Neural cell (in vitro differentiated cells): Measurements from ENCODE around the gene DDA1. TPM values are rescaled to one million over a fixed set of nuclear protein-coding genes. Genes with fewer than 3 reads are reported as not detected.
A peak's percentile ranks its signal among the peaks of the same experiment; 100 is the strongest.

Source experiments
- H2AFZ ChIP-seq: fragments of 200-600, 300-800 bp; sonication (generic), shearing (Covaris generic); 2 replicates; pipeline ENCODE4 v1.6.0; 2014; ENCODE audit warnings: low read depth, mild to moderate bottlenecking, antibody characterized with exemption, low read length, moderate library complexity
- H3F3A ChIP-seq: fragments of 200-600 bp; shearing (Covaris generic); 2 replicates; pipeline ENCODE4 v1.6.1; 2016; ENCODE audit warnings: mild to moderate bottlenecking, moderate library complexity, mixed read lengths, antibody characterized with exemption, low read length; ENCODE audit not compliant: insufficient read depth, poor library complexity, severe bottlenecking
- H3K27ac ChIP-seq: fragments of 200-600, 300-800 bp; sonication (generic), shearing (Covaris generic); 2 replicates; pipeline ENCODE4 v1.5.1; 2014; ENCODE audit warnings: mild to moderate bottlenecking, low read length, moderate library complexity
- H3K27me3 ChIP-seq: fragments of 300-800, 200-600 bp; sonication (generic), shearing (Covaris generic); 2 replicates; pipeline ENCODE4 v1.6.0; 2014; ENCODE audit warnings: mild to moderate bottlenecking, low read depth, low read length, moderate library complexity; ENCODE audit not compliant: insufficient read depth
- H3K36me3 ChIP-seq: fragments of 300-800, 200-600 bp; sonication (generic), shearing (Covaris generic); 2 replicates; pipeline ENCODE4 v1.5.1; 2014; ENCODE audit warnings: mild to moderate bottlenecking, antibody characterized with exemption, low read length, moderate library complexity; ENCODE audit not compliant: insufficient read depth
- H3K4me2 ChIP-seq: fragments of 300-800, 200-600 bp; sonication (generic), shearing (Covaris generic); 2 replicates; pipeline ENCODE4 v1.6.0; 2014; ENCODE audit warnings: mild to moderate bottlenecking, low read length
- H3K4me3 ChIP-seq: fragments of 300-800, 200-600 bp; sonication (generic), shearing (Covaris generic); 2 replicates; pipeline ENCODE4 v1.5.1; 2014; ENCODE audit warnings: mild to moderate bottlenecking, low read length, moderate library complexity
- H3K79me2 ChIP-seq: fragments of 200-600 bp; shearing (Covaris generic); replicated peaks from 2 replicates; pipeline ENCODE4 v1.6.0; 2014; ENCODE audit warnings: mild to moderate bottlenecking, low read length, moderate library complexity; ENCODE audit not compliant: insufficient read depth
- H3K9ac ChIP-seq: fragments of 300-800, 200-600 bp; sonication (generic), shearing (Covaris generic); 2 replicates; pipeline ENCODE4 v1.6.1; 2016; ENCODE audit warnings: mild to moderate bottlenecking, low read length, mixed read lengths
- H3K9me2 ChIP-seq: fragments of 200-600 bp; shearing (Covaris generic); 2 replicates; pipeline ENCODE4 v1.6.1; 2016; ENCODE audit warnings: mild to moderate bottlenecking, low read length, mixed read lengths; ENCODE audit not compliant: insufficient read depth
- H3K9me3 ChIP-seq: fragments of 200-600, 300-800 bp; sonication (generic), shearing (Covaris generic); 2 replicates; pipeline ENCODE4 v1.6.1; 2016; ENCODE audit warnings: mild to moderate bottlenecking, mixed run types, low read length, moderate library complexity, mixed read lengths
- H4K20me1 ChIP-seq: fragments of 200-600 bp; shearing (Covaris generic); 2 replicates; pipeline ENCODE4 v1.6.1; 2016; ENCODE audit warnings: mild to moderate bottlenecking, mixed run types; ENCODE audit not compliant: insufficient read depth
- CTCF ChIP-seq: fragments of 450-650 bp; IDR thresholded peaks from 2 replicates; pipeline ENCODE4 v1.5.1; 2014; ENCODE audit warnings: antibody characterized with exemption, mild to moderate bottlenecking, moderate library complexity; ENCODE audit not compliant: poor library complexity, severe bottlenecking
- EP300 ChIP-seq: fragments of 450-650 bp; conservative IDR thresholded peaks from 2 replicates; pipeline ENCODE4 v1.6.1; 2014; ENCODE audit warnings: antibody characterized with exemption, mild to moderate bottlenecking, moderate library complexity; ENCODE audit not compliant: poor library complexity, severe bottlenecking
- EZH2 ChIP-seq: fragments of 200-600, 300-800 bp; shearing (Covaris generic), sonication (generic); IDR thresholded peaks from 2 replicates; pipeline ENCODE4 v1.6.1; 2014; ENCODE audit warnings: antibody characterized with exemption, low read length, borderline replicate concordance, mild to moderate bottlenecking; ENCODE audit not compliant: insufficient read depth, poor library complexity, severe bottlenecking
- MXI1 ChIP-seq: fragments of 450-650 bp; conservative IDR thresholded peaks from 2 replicates; pipeline ENCODE4 v1.6.1; 2014; ENCODE audit warnings: antibody characterized with exemption, mild to moderate bottlenecking; ENCODE audit not compliant: poor library complexity, severe bottlenecking
- POLR2AphosphoS5 ChIP-seq: IDR thresholded peaks from 2 replicates; pipeline ENCODE4 v1.6.1; 2012
- RAD21 ChIP-seq: fragments of 450-650 bp; conservative IDR thresholded peaks from 2 replicates; pipeline ENCODE4 v1.6.1; 2014; ENCODE audit warnings: antibody characterized with exemption, mild to moderate bottlenecking, moderate library complexity
- SMC3 ChIP-seq: fragments of 450-650 bp; conservative IDR thresholded peaks from 2 replicates; pipeline ENCODE4 v1.6.1; 2014; ENCODE audit warnings: antibody characterized with exemption, mild to moderate bottlenecking, moderate library complexity; ENCODE audit not compliant: poor library complexity
- TAF1 ChIP-seq: IDR thresholded peaks from 2 replicates; pipeline ENCODE4 v1.6.1; 2012; ENCODE audit warnings: low read depth
- polyA minus RNA-seq: library from RNA; depleted of rRNA, polyadenylated mRNA; stranded (reverse); fragments of >200 nt; gene quantifications from 2 replicates; pipeline ENCODE4 v1.2.3, GENCODE V29; 2014
- polyA plus RNA-seq: library from polyadenylated mRNA; depleted of rRNA; stranded (reverse); fragments of >200 nt; gene quantifications from 2 replicates; pipeline ENCODE4 v1.2.3, GENCODE V29; 2014
- TF ChIP-seq, protein P1 (sequence below): IDR thresholded peaks from 2 replicates; pipeline ENCODE4 v1.6.1; 2012; ENCODE audit warnings: borderline replicate concordance

The DDA1 gene
- polyA plus RNA-seq, result 25.4 and 26.3 TPM in 2 replicates
- polyA minus RNA-seq, result 13.1 and 21.0 TPM in 2 replicates

- Histone ChIP-seq H3K4me3 (peak within 1 kb of the TSS; percentile 97), H4K20me1 (no peaks in the 10 kb centered on the region), H3K36me3 (no peaks in the 10 kb centered on the region), H3K27me3 (no peaks in the 10 kb centered on the region), H3K9me2 (no peaks in the 10 kb centered on the region), H3K4me2 (peak within 1 kb of the TSS; percentile 75), H3F3A (no peaks in the 10 kb centered on the region), H3K9me3 (no peaks in the 10 kb centered on the region), H3K9ac (peak within 1 kb of the TSS; percentile 82), H3K27ac (peak within 1 kb of the TSS; percentile 61), H2AFZ (peak within 1 kb of the TSS; percentile 33), H3K79me2 (peaks cover 18% of the 10 kb centered on the region)
- TF ChIP-seq MXI1 (peak; percentile 50), TAF1 (peak; percentile 43), RAD21 (no peak), CTCF (peak; percentile 28), POLR2AphosphoS5 (peak; percentile 91)
- TF ChIP-seq, protein P1, sequence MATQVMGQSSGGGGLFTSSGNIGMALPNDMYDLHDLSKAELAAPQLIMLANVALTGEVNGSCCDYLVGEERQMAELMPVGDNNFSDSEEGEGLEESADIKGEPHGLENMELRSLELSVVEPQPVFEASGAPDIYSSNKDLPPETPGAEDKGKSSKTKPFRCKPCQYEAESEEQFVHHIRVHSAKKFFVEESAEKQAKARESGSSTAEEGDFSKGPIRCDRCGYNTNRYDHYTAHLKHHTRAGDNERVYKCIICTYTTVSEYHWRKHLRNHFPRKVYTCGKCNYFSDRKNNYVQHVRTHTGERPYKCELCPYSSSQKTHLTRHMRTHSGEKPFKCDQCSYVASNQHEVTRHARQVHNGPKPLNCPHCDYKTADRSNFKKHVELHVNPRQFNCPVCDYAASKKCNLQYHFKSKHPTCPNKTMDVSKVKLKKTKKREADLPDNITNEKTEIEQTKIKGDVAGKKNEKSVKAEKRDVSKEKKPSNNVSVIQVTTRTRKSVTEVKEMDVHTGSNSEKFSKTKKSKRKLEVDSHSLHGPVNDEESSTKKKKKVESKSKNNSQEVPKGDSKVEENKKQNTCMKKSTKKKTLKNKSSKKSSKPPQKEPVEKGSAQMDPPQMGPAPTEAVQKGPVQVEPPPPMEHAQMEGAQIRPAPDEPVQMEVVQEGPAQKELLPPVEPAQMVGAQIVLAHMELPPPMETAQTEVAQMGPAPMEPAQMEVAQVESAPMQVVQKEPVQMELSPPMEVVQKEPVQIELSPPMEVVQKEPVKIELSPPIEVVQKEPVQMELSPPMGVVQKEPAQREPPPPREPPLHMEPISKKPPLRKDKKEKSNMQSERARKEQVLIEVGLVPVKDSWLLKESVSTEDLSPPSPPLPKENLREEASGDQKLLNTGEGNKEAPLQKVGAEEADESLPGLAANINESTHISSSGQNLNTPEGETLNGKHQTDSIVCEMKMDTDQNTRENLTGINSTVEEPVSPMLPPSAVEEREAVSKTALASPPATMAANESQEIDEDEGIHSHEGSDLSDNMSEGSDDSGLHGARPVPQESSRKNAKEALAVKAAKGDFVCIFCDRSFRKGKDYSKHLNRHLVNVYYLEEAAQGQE, result peak; percentile 54
These were observed at the start of gene DDA1 for GRCh38 chr19:17309198-17309964. TSS of gene DDA1 (plus strand) at chr19:17309563. CDS start at chr19:17309655, 92 bp downstream.

DNA sequence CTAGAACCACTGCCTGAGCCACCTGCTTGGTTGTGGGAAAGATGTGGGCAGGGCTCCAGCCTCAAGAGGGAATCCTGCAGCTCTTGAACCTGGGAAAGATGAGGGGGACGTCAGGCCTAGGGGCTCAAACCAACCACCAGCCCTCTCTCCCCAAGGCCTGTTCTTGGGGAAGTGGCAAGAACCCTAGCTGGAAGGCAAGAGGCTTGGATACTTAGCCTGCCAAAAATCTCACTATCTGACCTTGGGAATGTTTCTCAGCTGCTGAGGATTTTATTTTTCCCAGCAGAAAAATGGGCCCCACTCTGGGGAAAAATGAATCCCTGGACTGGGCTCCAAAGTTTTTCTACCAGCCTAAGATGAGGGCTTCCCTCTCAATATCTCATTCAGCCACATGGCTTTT is 49.4 kb upstream of the DDA1 start:
- Histone ChIP-seq H3K27ac (no peak overlapping the region), H4K20me1 (no peaks in the 10 kb centered on the region), H3K9me3 (peaks cover 8% of the 10 kb centered on the region), H3K27me3 (no peaks in the 10 kb centered on the region), H3K9me2 (no peaks in the 10 kb centered on the region), H2AFZ (no peak overlapping the region), H3K4me3 (no peak overlapping the region), H3F3A (no peaks in the 10 kb centered on the region), H3K36me3 (no peaks in the 10 kb centered on the region), H3K4me2 (no peak overlapping the region), H3K9ac (no peak overlapping the region), H3K79me2 (no peaks in the 10 kb centered on the region)
- no peak for TF ChIP-seq MXI1
- TF ChIP-seq CTCF, result no peak
- no peak for TF ChIP-seq POLR2AphosphoS5
- TF ChIP-seq TAF1, result no peak
- TF ChIP-seq, protein P1, result no peak
- no peak for TF ChIP-seq EZH2
- TF ChIP-seq SMC3, result no peak
- no peak for TF ChIP-seq RAD21
- no peak for TF ChIP-seq EP300
